Measurements from ENCODE around the gene LINC00237. TPM values are rescaled to one million over a fixed set of nuclear protein-coding genes. Genes with fewer than 3 reads are reported as not detected.

Gene LINC00237
- total and polyA plus RNA-seq, 12 donors = 0.14 TPM; not detected in 11

- WGBS, 4 donors = 34 to 49% (median 40%) methylated on average over 10 of the region's 10 CpGs
- no peaks in the 10 kb centered on the region for H3K36me3 ChIP-seq (replicated peaks in 1 of 2)
- H3K27ac ChIP-seq = no peak overlapping the region
- no peak overlapping the region for H3K4me3 ChIP-seq
- H3K4me1 ChIP-seq (replicated peaks in 1 of 2) = peaks cover 5 to 14% of the 10 kb centered on the region in 2 donors
- H3K27me3 ChIP-seq = peaks cover 50% of the 10 kb centered on the region
- intact Hi-C loops (cut with DNase I) = loop anchor here in 1 of 2 donors (5.0 kb wide), 1 partner anchor 476 kb away; no protein-coding TSS in a partner anchor
- no peaks in the 10 kb centered on the region for H3K9me3 ChIP-seq (replicated peaks in 1 of 3)
- DNase-seq = no peak
- TF ChIP-seq POLR2A (IDR thresholded peaks at IDR 0.05) (no peak), CTCF (IDR thresholded peaks at IDR 0.05) (no peak)
These were observed 9.7 kb downstream of the LINC00237 start for GRCh38 chr20:21096321-21097043.

- intact Hi-C loops (cut with DNase I) = no loop called here
- H3K4me1 ChIP-seq (replicated peaks in 1 of 2) = no peaks in the 10 kb centered on the region
- no peak for DNase-seq
- WGBS, 4 donors = 60 to 73% (median 69%) methylated on average over 3 of the region's 3 CpGs
- H3K27ac ChIP-seq = no peak overlapping the region
- no peaks in the 10 kb centered on the region for H3K36me3 ChIP-seq (replicated peaks in 1 of 2)
- no peaks in the 10 kb centered on the region for H3K9me3 ChIP-seq (replicated peaks in 1 of 3)
- TF ChIP-seq POLR2A (IDR thresholded peaks at IDR 0.05) = no peak
- TF ChIP-seq CTCF (IDR thresholded peaks at IDR 0.05) = no peak
- H3K27me3 ChIP-seq = peaks cover 27% of the 10 kb centered on the region
- H3K4me3 ChIP-seq = no peak overlapping the region
These were observed 13.4 kb downstream of the LINC00237 start for GRCh38 chr20:21092806-21093205.

GRCh38 chr20:21090721-21091120 is 15.4 kb downstream of the LINC00237 start:
- 70 to 85% (median 80%) methylated on average over 11 of the region's 11 CpGs for WGBS, 4 donors
- intact Hi-C loops (cut with DNase I) = no loop called here
- H3K4me3 ChIP-seq = no peak overlapping the region

GRCh38 chr20:21090111-21090618 is 16.0 kb downstream of the LINC00237 start:
- intact Hi-C loops (cut with DNase I) = no loop called here
- no peaks in the 10 kb centered on the region for H3K9me3 ChIP-seq (replicated peaks in 1 of 3)
- 46 to 54% (median 47%) methylated on average over 13 to 14 of the region's 14 CpGs for WGBS, 4 donors
- H3K4me3 ChIP-seq = no peak overlapping the region
- no peak overlapping the region for H3K27ac ChIP-seq
- no peaks in the 10 kb centered on the region for H3K36me3 ChIP-seq (replicated peaks in 1 of 2)
- no peak for DNase-seq
- no peak for TF ChIP-seq CTCF (IDR thresholded peaks at IDR 0.05)
- no peak for TF ChIP-seq POLR2A (IDR thresholded peaks at IDR 0.05)
- peaks cover 36% of the 10 kb centered on the region for H3K27me3 ChIP-seq
- H3K4me1 ChIP-seq (replicated peaks in 1 of 2) = no peaks in the 10 kb centered on the region

More at GRCh38 chr20:21090721-21091120, 15.4 kb downstream of the LINC00237 start:
- Histone ChIP-seq H3K27ac (no peak overlapping the region), H3K9me3 (replicated peaks in 1 of 3) (no peaks in the 10 kb centered on the region), H3K36me3 (replicated peaks in 1 of 2) (no peaks in the 10 kb centered on the region), H3K27me3 (peaks cover 36% of the 10 kb centered on the region), H3K4me1 (replicated peaks in 1 of 2) (no peaks in the 10 kb centered on the region)
- DNase-seq = no peak
- TF ChIP-seq POLR2A (IDR thresholded peaks at IDR 0.05) (no peak), CTCF (IDR thresholded peaks at IDR 0.05) (no peak)

Measured in adrenal gland (tissue), 12 donors.